Measurements from ENCODE around the gene KCTD12.
"Not testable (repeated sequence)": the region's sequence is repeated elsewhere in the genome, so short reads cannot be mapped to it uniquely, and the experiment has no call there.

Gene KCTD12

GRCh38 chr13:76917095-76917494, 30.9 kb upstream of the KCTD12 start:
- H3K4me3 ChIP-seq (ENCODE audit: low read depth in 1 of 2, low read length in 2 of 2) = no peak overlapping the region
- H3K27me3 ChIP-seq (ENCODE audit: control insufficient read depth in 1 of 2, insufficient read depth in 2 of 2, low read length in 2 of 2) = no peaks in the 10 kb centered on the region
- no peak overlapping the region for H3K27ac ChIP-seq (ENCODE audit: low read depth, low read length)
- H3K4me1 ChIP-seq (ENCODE audit: control insufficient read depth in 1 of 2, insufficient read depth in 2 of 2, low read length in 2 of 2) = no peaks in the 10 kb centered on the region
- H3K36me3 ChIP-seq (ENCODE audit: control insufficient read depth in 1 of 2, insufficient read depth in 2 of 2, low read length in 2 of 2) = no peaks in the 10 kb centered on the region
- H3K9me3 ChIP-seq (ENCODE audit: control insufficient read depth in 1 of 2, low read length in 2 of 2) = no peaks in the 10 kb centered on the region
- no peak overlapping the region for H3K9ac ChIP-seq (ENCODE audit: low read depth in 1 of 2, low read length in 2 of 2)

GRCh38 chr13:76913898-76914297, 27.7 kb upstream of the KCTD12 start:
- no peak overlapping the region for H3K9ac ChIP-seq (ENCODE audit: low read depth in 1 of 2, low read length in 2 of 2)
- no peaks in the 10 kb centered on the region for H3K9me3 ChIP-seq (ENCODE audit: control insufficient read depth in 1 of 2, low read length in 2 of 2)
- H3K4me1 ChIP-seq (ENCODE audit: control insufficient read depth in 1 of 2, insufficient read depth in 2 of 2, low read length in 2 of 2) = no peaks in the 10 kb centered on the region
- no peak overlapping the region for H3K4me3 ChIP-seq (ENCODE audit: low read depth in 1 of 2, low read length in 2 of 2)
- no peak overlapping the region for H3K27ac ChIP-seq (ENCODE audit: low read depth, low read length)
- H3K36me3 ChIP-seq (ENCODE audit: control insufficient read depth in 1 of 2, insufficient read depth in 2 of 2, low read length in 2 of 2) = no peaks in the 10 kb centered on the region
- no peaks in the 10 kb centered on the region for H3K27me3 ChIP-seq (ENCODE audit: control insufficient read depth in 1 of 2, insufficient read depth in 2 of 2, low read length in 2 of 2)

GRCh38 chr13:76912476-76912875, 26.3 kb upstream of the KCTD12 start:
- Histone ChIP-seq H3K4me3 (ENCODE audit: low read depth in 1 of 2, low read length in 2 of 2) (no peak overlapping the region), H3K9ac (ENCODE audit: low read depth in 1 of 2, low read length in 2 of 2) (no peak overlapping the region), H3K27me3 (ENCODE audit: control insufficient read depth in 1 of 2, insufficient read depth in 2 of 2, low read length in 2 of 2) (no peaks in the 10 kb centered on the region), H3K27ac (ENCODE audit: low read depth, low read length) (no peak overlapping the region), H3K36me3 (ENCODE audit: control insufficient read depth in 1 of 2, insufficient read depth in 2 of 2, low read length in 2 of 2) (no peaks in the 10 kb centered on the region), H3K9me3 (ENCODE audit: control insufficient read depth in 1 of 2, low read length in 2 of 2) (no peaks in the 10 kb centered on the region), H3K4me1 (ENCODE audit: control insufficient read depth in 1 of 2, insufficient read depth in 2 of 2, low read length in 2 of 2) (no peaks in the 10 kb centered on the region)

- Histone ChIP-seq H3K27me3 (ENCODE audit: control insufficient read depth in 1 of 2, insufficient read depth in 2 of 2, low read length in 2 of 2) (peaks cover 0 to 5% of the 10 kb centered on the region in 2 donors), H3K4me1 (ENCODE audit: control insufficient read depth in 1 of 2, insufficient read depth in 2 of 2, low read length in 2 of 2) (no peaks in the 10 kb centered on the region), H3K27ac (ENCODE audit: low read depth, low read length) (no peak overlapping the region), H3K9me3 (ENCODE audit: control insufficient read depth in 1 of 2, low read length in 2 of 2) (no peaks in the 10 kb centered on the region), H3K9ac (ENCODE audit: low read depth in 1 of 2, low read length in 2 of 2) (no peak overlapping the region), H3K36me3 (ENCODE audit: control insufficient read depth in 1 of 2, insufficient read depth in 2 of 2, low read length in 2 of 2) (no peaks in the 10 kb centered on the region), H3K4me3 (ENCODE audit: low read depth in 1 of 2, low read length in 2 of 2) (no peak overlapping the region)
Measured at GRCh38 chr13:76904507-76904906, 18.3 kb upstream of the KCTD12 start.

GRCh38 chr13:76903544-76904162, 17.4 kb upstream of the KCTD12 start:
- Histone ChIP-seq H3K27ac (ENCODE audit: low read depth, low read length) (no peak overlapping the region), H3K4me1 (ENCODE audit: control insufficient read depth in 1 of 2, insufficient read depth in 2 of 2, low read length in 2 of 2) (no peaks in the 10 kb centered on the region), H3K4me3 (ENCODE audit: low read depth in 1 of 2, low read length in 2 of 2) (no peak overlapping the region), H3K27me3 (ENCODE audit: control insufficient read depth in 1 of 2, insufficient read depth in 2 of 2, low read length in 2 of 2) (peaks cover 0 to 5% of the 10 kb centered on the region in 2 donors), H3K9me3 (ENCODE audit: control insufficient read depth in 1 of 2, low read length in 2 of 2) (peaks cover 0 to 4% of the 10 kb centered on the region in 2 donors), H3K9ac (ENCODE audit: low read depth in 1 of 2, low read length in 2 of 2) (no peak overlapping the region), H3K36me3 (ENCODE audit: control insufficient read depth in 1 of 2, insufficient read depth in 2 of 2, low read length in 2 of 2) (no peaks in the 10 kb centered on the region)

GRCh38 chr13:76899066-76899465, 12.9 kb upstream of the KCTD12 start:
- not testable (repeated sequence) for H3K4me1 ChIP-seq (ENCODE audit: control insufficient read depth in 1 of 2, insufficient read depth in 2 of 2, low read length in 2 of 2); H3K9me3 ChIP-seq (ENCODE audit: control insufficient read depth in 1 of 2, low read length in 2 of 2); H3K27me3 ChIP-seq (ENCODE audit: control insufficient read depth in 1 of 2, insufficient read depth in 2 of 2, low read length in 2 of 2); H3K36me3 ChIP-seq (ENCODE audit: control insufficient read depth in 1 of 2, insufficient read depth in 2 of 2, low read length in 2 of 2); H3K9ac ChIP-seq (ENCODE audit: low read depth in 1 of 2, low read length in 2 of 2); H3K4me3 ChIP-seq (ENCODE audit: low read depth in 1 of 2, low read length in 2 of 2); H3K27ac ChIP-seq (ENCODE audit: low read depth, low read length)

- not testable (repeated sequence) for H3K9ac ChIP-seq (ENCODE audit: low read depth in 1 of 2, low read length in 2 of 2); H3K4me3 ChIP-seq (ENCODE audit: low read depth in 1 of 2, low read length in 2 of 2); H3K27me3 ChIP-seq (ENCODE audit: control insufficient read depth in 1 of 2, insufficient read depth in 2 of 2, low read length in 2 of 2); H3K9me3 ChIP-seq (ENCODE audit: control insufficient read depth in 1 of 2, low read length in 2 of 2); H3K4me1 ChIP-seq (ENCODE audit: control insufficient read depth in 1 of 2, insufficient read depth in 2 of 2, low read length in 2 of 2); H3K36me3 ChIP-seq (ENCODE audit: control insufficient read depth in 1 of 2, insufficient read depth in 2 of 2, low read length in 2 of 2); H3K27ac ChIP-seq (ENCODE audit: low read depth, low read length)
Measured at GRCh38 chr13:76897171-76897570, 11.0 kb upstream of the KCTD12 start.

- Histone ChIP-seq H3K27me3 (ENCODE audit: control insufficient read depth in 1 of 2, insufficient read depth in 2 of 2, low read length in 2 of 2) (peaks cover 0 to 6% of the 10 kb centered on the region in 2 donors), H3K4me1 (ENCODE audit: control insufficient read depth in 1 of 2, insufficient read depth in 2 of 2, low read length in 2 of 2) (no peaks in the 10 kb centered on the region), H3K4me3 (ENCODE audit: low read depth in 1 of 2, low read length in 2 of 2) (no peak overlapping the region), H3K9me3 (ENCODE audit: control insufficient read depth in 1 of 2, low read length in 2 of 2) (peaks cover 0 to 4% of the 10 kb centered on the region in 2 donors), H3K9ac (ENCODE audit: low read depth in 1 of 2, low read length in 2 of 2) (no peak overlapping the region), H3K36me3 (ENCODE audit: control insufficient read depth in 1 of 2, insufficient read depth in 2 of 2, low read length in 2 of 2) (no peaks in the 10 kb centered on the region), H3K27ac (ENCODE audit: low read depth, low read length) (no peak overlapping the region)
Measured at GRCh38 chr13:76894401-76895110, 8.4 kb upstream of the KCTD12 start.

- no peaks in the 10 kb centered on the region for H3K36me3 ChIP-seq (ENCODE audit: control insufficient read depth in 1 of 2, insufficient read depth in 2 of 2, low read length in 2 of 2)
Measured at GRCh38 chr13:76892488-76892887, 6.3 kb upstream of the KCTD12 start.

GRCh38 chr13:76890021-76890420, 3.8 kb upstream of the KCTD12 start:
- no peaks in the 10 kb centered on the region for H3K9me3 ChIP-seq (ENCODE audit: control insufficient read depth in 1 of 2, low read length in 2 of 2)
- H3K36me3 ChIP-seq (ENCODE audit: control insufficient read depth in 1 of 2, insufficient read depth in 2 of 2, low read length in 2 of 2) = no peaks in the 10 kb centered on the region
- no peak overlapping the region for H3K4me3 ChIP-seq (ENCODE audit: low read depth in 1 of 2, low read length in 2 of 2)
- no peak overlapping the region for H3K27ac ChIP-seq (ENCODE audit: low read depth, low read length)
- peaks cover 6 to 12% of the 10 kb centered on the region in 2 donors for H3K27me3 ChIP-seq (ENCODE audit: control insufficient read depth in 1 of 2, insufficient read depth in 2 of 2, low read length in 2 of 2)
- H3K4me1 ChIP-seq (ENCODE audit: control insufficient read depth in 1 of 2, insufficient read depth in 2 of 2, low read length in 2 of 2) = peaks cover 8 to 10% of the 10 kb centered on the region in 2 donors
- no peak overlapping the region for H3K9ac ChIP-seq (ENCODE audit: low read depth in 1 of 2, low read length in 2 of 2)

More at GRCh38 chr13:76892488-76892887, 6.3 kb upstream of the KCTD12 start:
- no peaks in the 10 kb centered on the region for H3K9me3 ChIP-seq (ENCODE audit: control insufficient read depth in 1 of 2, low read length in 2 of 2)
- no peak overlapping the region for H3K4me3 ChIP-seq (ENCODE audit: low read depth in 1 of 2, low read length in 2 of 2)
- no peaks in the 10 kb centered on the region for H3K4me1 ChIP-seq (ENCODE audit: control insufficient read depth in 1 of 2, insufficient read depth in 2 of 2, low read length in 2 of 2)
- peaks cover 1 to 6% of the 10 kb centered on the region in 2 donors for H3K27me3 ChIP-seq (ENCODE audit: control insufficient read depth in 1 of 2, insufficient read depth in 2 of 2, low read length in 2 of 2)
- no peak overlapping the region for H3K27ac ChIP-seq (ENCODE audit: low read depth, low read length)
- no peak overlapping the region for H3K9ac ChIP-seq (ENCODE audit: low read depth in 1 of 2, low read length in 2 of 2)

Measured in duodenal mucosa (tissue), 2 donors.